HEK293 (cell line): ENCODE measurements around the gene ADGRB3.

Experiments
- BCL11B ChIP-seq: fragments of 450-650 bp; formaldehyde crosslinking; IDR thresholded peaks from 2 replicates; pipeline ENCODE4 v1.5.1; 2016; ENCODE audit warnings: low read depth, missing biosample characterization, missing genetic modification characterization
- CTCF ChIP-seq: fragments of 450-650 bp; formaldehyde crosslinking; IDR thresholded peaks from 2 replicates; pipeline ENCODE4 v1.5.1; 2016; ENCODE audit warnings: missing biosample characterization, missing genetic modification characterization
- OSR2 ChIP-seq: fragments of 450-650 bp; formaldehyde crosslinking; IDR thresholded peaks from 2 replicates; pipeline ENCODE4 v1.5.1; 2016; ENCODE audit warnings: missing biosample characterization, missing genetic modification characterization
- PBX3 ChIP-seq: sonication (generic); formaldehyde crosslinking; IDR thresholded peaks from 2 replicates; pipeline ENCODE4 v1.8.1; 2022; ENCODE audit warnings: mild to moderate bottlenecking, moderate library complexity, missing genetic modification reagents
- ZNF169 ChIP-seq: fragments of 450-650 bp; formaldehyde crosslinking; IDR thresholded peaks from 2 replicates; pipeline ENCODE4 v1.5.1; 2016; ENCODE audit warnings: missing biosample characterization, missing genetic modification characterization
- ZNF274 ChIP-seq, 2 experiments: fragments of 200-500 bp in 1 of 2; fragments of 450-650 bp in 1 of 2; sonication (Bioruptor generic) in 1 of 2; formaldehyde crosslinking in 1 of 2; IDR thresholded peaks; 2 replicates each; pipeline versions ENCODE4 v1.5.1 to v1.6.1; 2014 to 2016; ENCODE audit warnings: borderline replicate concordance in 1 of 2, inconsistent platforms in 1 of 2, low read length in 1 of 2, missing biosample characterization in 1 of 2, missing genetic modification characterization in 1 of 2
- ZNF302 ChIP-seq: fragments of 450-650 bp; formaldehyde crosslinking; IDR thresholded peaks from 2 replicates; pipeline ENCODE4 v1.5.1; 2016; ENCODE audit warnings: missing biosample characterization, missing genetic modification characterization, low read depth
- ZNF366 ChIP-seq: fragments of 450-650 bp; formaldehyde crosslinking; conservative IDR thresholded peaks from 2 replicates; pipeline ENCODE4 v1.5.1; 2016; ENCODE audit warnings: missing biosample characterization, missing genetic modification characterization
- ZNF501 ChIP-seq: fragments of 450-650 bp; formaldehyde crosslinking; IDR thresholded peaks from 2 replicates; pipeline ENCODE4 v1.5.1; 2016; ENCODE audit warnings: missing biosample characterization, missing genetic modification characterization
- ZSCAN5A ChIP-seq: fragments of 450-650 bp; formaldehyde crosslinking; IDR thresholded peaks from 2 replicates; pipeline ENCODE4 v1.5.1; 2016; ENCODE audit warnings: missing biosample characterization, missing genetic modification characterization

DNA sequence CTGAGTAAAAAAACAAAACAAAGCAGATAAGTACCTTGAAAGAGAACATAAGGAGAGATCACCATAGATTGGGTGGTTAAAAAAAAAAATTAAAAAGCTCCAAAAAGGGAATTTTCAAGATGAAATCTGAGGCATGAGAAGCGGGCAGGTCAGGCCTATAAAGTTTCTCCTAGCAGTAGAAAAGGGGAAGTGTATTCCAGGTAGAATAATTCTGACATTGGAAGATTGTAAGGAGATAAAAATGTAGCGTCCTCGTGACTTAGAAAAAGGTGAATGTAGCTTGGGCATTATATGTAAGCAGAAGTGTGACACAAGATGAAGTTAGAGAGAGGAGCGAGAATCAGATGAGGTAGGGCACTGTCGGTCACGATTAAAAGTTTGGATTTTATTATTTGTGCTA is 9.1 kb upstream of the ADGRB3 start:
- TF ChIP-seq ZNF169, result no peak
- no peak for TF ChIP-seq CTCF (tag by site-specific recombination)
- no peak for TF ChIP-seq ZNF302 (tag by site-specific recombination)
- no peak for TF ChIP-seq OSR2 (tag by site-specific recombination)
- no peak for TF ChIP-seq BCL11B (tag by site-specific recombination)
- no peak for TF ChIP-seq ZNF274 (IDR thresholded peaks at IDR 0.05; ENCODE audit: low read length)
- no peak for TF ChIP-seq ZNF274 (tag by site-specific recombination; IDR thresholded peaks at IDR 0.05; ENCODE audit: borderline replicate concordance)
- TF ChIP-seq PBX3, result no peak
- TF ChIP-seq ZNF501 (tag by site-specific recombination), result no peak
- no peak for TF ChIP-seq ZSCAN5A (tag by site-specific recombination)
- no peak for TF ChIP-seq ZNF366 (tag by site-specific recombination)
